LNCAP (cell line): ENCODE measurements around the gene KIAA0408.

ENCODE experiments used
- TF ChIP-seq, protein P1 (sequence below): fragments of 450-650 bp; IDR thresholded peaks from 2 replicates; pipeline ENCODE4 v1.5.1; 2017; ENCODE audit warnings: mild to moderate bottlenecking

KIAA0408 gene

DNA sequence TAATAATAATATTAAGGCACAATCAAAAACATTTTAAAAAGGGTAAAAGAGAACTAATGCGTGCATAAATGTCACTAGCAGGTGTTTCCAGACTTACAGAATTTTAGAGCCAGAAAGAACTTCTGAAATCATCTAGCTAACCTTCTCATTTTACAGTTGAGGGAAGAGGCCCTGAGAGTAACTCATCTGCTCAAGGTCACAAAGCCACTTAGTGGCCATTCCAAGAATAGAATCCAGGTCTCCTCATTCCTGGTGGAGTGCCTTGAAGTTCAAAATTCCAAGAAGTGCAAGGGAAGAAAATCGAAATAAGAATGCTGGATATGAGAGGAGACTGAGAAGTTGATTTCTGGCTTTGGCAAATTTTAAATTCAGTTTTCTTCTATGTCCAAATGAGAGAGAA, 3.2 kb upstream of the KIAA0408 start:
- TF ChIP-seq, protein P1, sequence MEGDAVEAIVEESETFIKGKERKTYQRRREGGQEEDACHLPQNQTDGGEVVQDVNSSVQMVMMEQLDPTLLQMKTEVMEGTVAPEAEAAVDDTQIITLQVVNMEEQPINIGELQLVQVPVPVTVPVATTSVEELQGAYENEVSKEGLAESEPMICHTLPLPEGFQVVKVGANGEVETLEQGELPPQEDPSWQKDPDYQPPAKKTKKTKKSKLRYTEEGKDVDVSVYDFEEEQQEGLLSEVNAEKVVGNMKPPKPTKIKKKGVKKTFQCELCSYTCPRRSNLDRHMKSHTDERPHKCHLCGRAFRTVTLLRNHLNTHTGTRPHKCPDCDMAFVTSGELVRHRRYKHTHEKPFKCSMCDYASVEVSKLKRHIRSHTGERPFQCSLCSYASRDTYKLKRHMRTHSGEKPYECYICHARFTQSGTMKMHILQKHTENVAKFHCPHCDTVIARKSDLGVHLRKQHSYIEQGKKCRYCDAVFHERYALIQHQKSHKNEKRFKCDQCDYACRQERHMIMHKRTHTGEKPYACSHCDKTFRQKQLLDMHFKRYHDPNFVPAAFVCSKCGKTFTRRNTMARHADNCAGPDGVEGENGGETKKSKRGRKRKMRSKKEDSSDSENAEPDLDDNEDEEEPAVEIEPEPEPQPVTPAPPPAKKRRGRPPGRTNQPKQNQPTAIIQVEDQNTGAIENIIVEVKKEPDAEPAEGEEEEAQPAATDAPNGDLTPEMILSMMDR: peak; percentile 21; the same call in 1 of the 2 replicates

GRCh38 chr6:127460465-127460864, 1.3 kb upstream of the KIAA0408 start:
- TF ChIP-seq, protein P1: no peak

DNA sequence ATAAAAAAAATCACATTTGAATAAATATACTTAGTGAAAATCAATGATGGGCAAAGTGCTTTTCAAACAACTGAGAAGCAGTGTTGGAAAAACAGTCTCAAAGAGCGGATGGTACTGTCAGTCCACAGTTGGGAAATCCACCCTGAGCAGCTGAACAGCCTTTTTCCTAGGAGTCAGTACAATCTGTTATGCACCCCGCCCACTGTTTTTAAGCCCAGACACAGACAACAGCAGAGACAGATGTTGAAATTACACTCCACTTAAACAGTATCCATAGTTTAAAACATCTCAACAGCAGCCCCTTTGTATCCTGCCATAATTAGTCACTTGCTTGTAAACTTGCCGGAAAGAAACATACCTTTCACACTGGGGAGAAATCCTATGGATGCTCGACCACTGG, 372 bp downstream of the KIAA0408 start:
- TF ChIP-seq, protein P1: no peak

DNA sequence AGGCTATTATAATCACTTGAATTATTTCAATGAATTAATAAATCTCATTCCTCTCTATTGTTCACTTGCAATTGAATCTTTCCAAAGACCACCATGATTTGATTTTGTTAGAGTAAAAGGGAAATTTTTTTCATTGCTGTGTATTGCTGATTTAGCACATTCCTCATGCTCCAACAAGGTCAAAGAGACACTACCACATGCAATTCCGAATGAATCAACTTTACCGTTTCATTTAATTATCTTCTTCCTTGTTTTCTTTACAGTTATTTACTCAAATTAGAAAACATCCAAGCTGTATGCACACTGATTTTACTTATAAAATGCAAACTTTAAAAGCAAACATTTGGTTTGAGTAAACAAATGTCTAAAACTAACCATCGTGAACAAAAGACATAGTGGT, 967 bp downstream of the KIAA0408 start:
- TF ChIP-seq, protein P1: no peak

GRCh38 chr6:127457456-127458064, 1.6 kb downstream of the KIAA0408 start:
- TF ChIP-seq, protein P1: no peak

DNA sequence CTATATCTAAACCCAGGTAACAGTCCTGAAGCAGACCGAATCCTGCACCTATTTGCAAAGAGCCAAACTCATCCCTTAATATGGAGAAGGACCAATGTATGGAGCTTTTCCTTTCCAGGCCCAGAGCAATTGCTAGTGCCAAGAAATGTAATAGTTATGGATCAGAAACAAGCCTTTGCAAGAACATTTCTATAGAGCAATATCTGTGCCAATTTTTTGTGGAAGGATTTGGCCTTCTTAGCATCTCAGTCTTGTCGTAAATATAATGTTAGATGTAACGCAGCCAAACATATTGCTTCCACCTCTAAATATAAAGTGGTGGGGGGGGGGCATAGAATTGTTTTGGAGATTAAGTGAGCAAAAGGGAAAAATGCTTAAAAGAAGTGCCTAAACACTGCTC, 2.7 kb downstream of the KIAA0408 start:
- TF ChIP-seq, protein P1: no peak

- TF ChIP-seq, protein P1: no peak
Observed at GRCh38 chr6:127453845-127454619, 5.2 kb downstream of the KIAA0408 start.
